K562 (cell line): ENCODE results near the gene ETHE1. TPM values are rescaled to one million over a fixed set of nuclear protein-coding genes. Genes with fewer than 3 reads are reported as not detected.
A peak's percentile ranks its signal among the peaks of the same experiment; 100 is the strongest.

Experiments
- ATAC-seq: fragments of 200-7000 bp; cut with Tn5 transposase; 3 replicates; pipeline ENCODE4 v1.9.1; 2020; ENCODE audit warnings: moderate library complexity
- BruUV-seq: library from RNA; stranded (reverse); fragments of 400-500 nt; replicated peaks from 2 replicates; lab custom pipeline; 2021; lab: Mats Ljungman, UMichigan
- CTCF ChIA-PET: fragments of 300-600 bp; formaldehyde crosslinking; extraction: SDS; loops from one replicate; lab custom pipeline; 2021; ENCODE audit warnings: low intra/inter-chr PET ratio; lab: Yijun Ruan, JAX
- POLR2A ChIA-PET: fragments of 300-600, 350-650 bp; sonication (Branson Sonifier 250); formaldehyde crosslinking; extraction: SDS; loops from one replicate; lab custom pipeline; 2021; ENCODE audit warnings: antibody characterized with exemption, inconsistent platforms; lab: Yijun Ruan, JAX
- DNase-seq, 4 experiments: peaks; one replicate each; pipeline versions ENCODE4 v3.0.0 to v3.0.0-alpha.2; 2011 to 2018; ENCODE audit warnings: low spot score in 3 of 4, mixed read lengths in 3 of 4; ENCODE audit errors: extremely low read depth in 1 of 4
- FAIRE-seq: peaks from 2 replicates; lab custom pipeline; 2011; peaks lifted over from hg19 to GRCh38; lab: Jason Lieb, UNC
- H2AFZ ChIP-seq: 2 replicates; pipeline ENCODE4 v1.6.0; 2011; ENCODE audit warnings: low read depth, low read length, control low read depth, inconsistent platforms
- H3K27ac ChIP-seq: fragments of 200-600 bp; 3 replicates; pipeline ENCODE4 v1.8.0; 2011; ENCODE audit warnings: low read depth, mild to moderate bottlenecking, control low read depth, inconsistent platforms, low read length, moderate library complexity, mixed read lengths; ENCODE audit errors: extremely low read depth
- H3K27me3 ChIP-seq, 2 experiments: fragments of 300-600 bp in 1 of 2; 2 replicates in 1 of 2; 3 replicates in 1 of 2; pipeline versions ENCODE4 v1.6.0 to v1.8.0; 2011; ENCODE audit warnings: inconsistent platforms in 2 of 2, low read length in 2 of 2, mild to moderate bottlenecking in 1 of 2, mixed read lengths in 1 of 2, moderate library complexity in 1 of 2; ENCODE audit not compliant: control insufficient read depth in 2 of 2, insufficient read depth in 2 of 2
- H3K36me3 ChIP-seq: fragments of 300-600 bp; 3 replicates; pipeline ENCODE4 v1.8.0; 2011; ENCODE audit warnings: mild to moderate bottlenecking, low read length, inconsistent platforms; ENCODE audit not compliant: control insufficient read depth, insufficient read depth
- H3K4me1 ChIP-seq, 2 experiments: fragments of 200-600 bp in 1 of 2; replicated peaks in 1 of 2; 2 replicates in 1 of 2; 3 replicates in 1 of 2; pipeline versions ENCODE4 v1.5.1 to v1.8.0; 2011; ENCODE audit warnings: inconsistent platforms in 2 of 2, low read length in 2 of 2, mild to moderate bottlenecking in 1 of 2, mixed read lengths in 1 of 2, moderate library complexity in 1 of 2; ENCODE audit not compliant: control insufficient read depth in 2 of 2, insufficient read depth in 2 of 2
- H3K4me2 ChIP-seq: 2 replicates; pipeline ENCODE4 v1.6.1; 2011; ENCODE audit warnings: low read length, control low read depth, inconsistent platforms, mixed read lengths; ENCODE audit not compliant: insufficient read depth
- H3K4me3 ChIP-seq: fragments of 200-600 bp; sonication (generic), shearing (Covaris generic); 2 replicates; pipeline ENCODE4 v1.5.1; 2016; ENCODE audit warnings: control low read depth, inconsistent platforms
- H3K79me2 ChIP-seq: fragments of 200-600 bp; 3 replicates; pipeline ENCODE4 v1.8.0; 2011; ENCODE audit warnings: low read length, inconsistent platforms; ENCODE audit not compliant: control insufficient read depth, insufficient read depth
- H3K9ac ChIP-seq, 2 experiments: 2 replicates each; pipeline versions ENCODE4 v1.6.0 to v1.6.1; 2011; ENCODE audit warnings: low read depth in 2 of 2, low read length in 2 of 2, control low read depth in 1 of 2, inconsistent platforms in 1 of 2, mild to moderate bottlenecking in 1 of 2, mixed read lengths in 1 of 2; ENCODE audit not compliant: insufficient read depth in 1 of 2
- H3K9me1 ChIP-seq: one replicate; pipeline ENCODE4 v1.6.0; 2011; ENCODE audit warnings: inconsistent platforms, mild to moderate bottlenecking, low read length, moderate library complexity; ENCODE audit not compliant: control insufficient read depth, insufficient read depth
- H3K9me3 ChIP-seq: replicated peaks from 2 replicates; pipeline ENCODE4 v1.5.1; 2011; ENCODE audit warnings: low read depth, low read length, inconsistent platforms; ENCODE audit not compliant: control insufficient read depth, insufficient read depth
- H4K20me1 ChIP-seq: replicated peaks from 2 replicates; pipeline ENCODE4 v1.6.1; 2011; ENCODE audit warnings: low read length, inconsistent platforms, mixed read lengths; ENCODE audit not compliant: control insufficient read depth, insufficient read depth
- BRD4 ChIP-seq: fragments of 200-600 bp; sonication (generic); IDR thresholded peaks from 2 replicates; pipeline ENCODE4 v1.6.1; 2017; ENCODE audit warnings: inconsistent platforms
- CEBPB ChIP-seq: fragments of 450-650 bp; IDR thresholded peaks from 2 replicates; pipeline ENCODE4 v1.6.1; 2016; ENCODE audit warnings: missing genetic modification characterization, missing compliant biosample characterization
- GTF2B ChIP-seq: IDR thresholded peaks from 2 replicates; pipeline ENCODE4 v1.6.1; 2011; ENCODE audit not compliant: insufficient read length; ENCODE audit errors: extremely low read depth
- SFPQ ChIP-seq: fragments of 200-400 bp; formaldehyde crosslinking; IDR thresholded peaks from 2 replicates; pipeline ENCODE4 v1.6.1; 2017; ENCODE audit warnings: mild to moderate bottlenecking, low read depth, low read length, moderate library complexity
- WGBS: fragments of 100-300 bp; shearing (Covaris generic); methylation state at CpG from one replicate; pipeline ENCODE4 v1.1.6; 2016; ENCODE audit warnings: low coverage, mixed read lengths; ENCODE audit not compliant: insufficient coverage; ENCODE audit errors: missing lambda C conversion rate; 5-methylcytosine and 5-hydroxymethylcytosine counted together
- in situ Hi-C: fragments of 300-500 bp; cut with MboI; formaldehyde crosslinking; loops from 4 replicates; pipeline ENCODE4 v1.15.0; 2018; ENCODE audit warnings: inconsistent platforms, mixed read lengths
- intact Hi-C: fragments of 100-400 bp; cut with micrococcal nuclease; formaldehyde crosslinking; loops from 2 replicates; pipeline ENCODE4 v1.14.2; 2022
- polyA plus RNA-seq, 8 experiments: library from polyadenylated mRNA; depleted of rRNA in 4 of 8; stranded (reverse) in 5 of 8; unstranded in 3 of 8; fragments of >200 nt; fragmentation: Nextera tagmentation in 2 of 8; fragmentation: Illumina TruSeq in 1 of 8; extraction: Ambion mirVana in 2 of 8; extraction: Trizol in 1 of 8; gene quantifications; 2 replicates each; pipeline versions ENCODE4 v1.2.1 to v1.2.3, GENCODE V29; 2011 to 2014; ENCODE audit warnings: inconsistent platforms in 1 of 8, missing spikeins in 1 of 8
- total RNA-seq, 7 experiments: library from RNA; depleted of rRNA in 6 of 7; stranded (reverse); fragments of >200 nt in 6 of 7; fragmentation: Illumina TruSeq in 2 of 7; extraction: Trizol in 2 of 7; gene quantifications; 2 replicates each; pipeline versions ENCODE4 v1.2.1 to v1.2.3, GENCODE V29; 2011 to 2021; ENCODE audit warnings: low replicate concordance in 1 of 7

The ETHE1 gene
- total and polyA plus RNA-seq, 9 of the 15 experiments (the other 6 are each of a cell fraction or from before 2014, with no cell fraction given): 2.9 to 21.0 (median 10.2) TPM

GRCh38 chr19:43462383-43462782, 64.6 kb downstream of the ETHE1 start:
- CTCF ChIA-PET: no interaction called here
- H3K9ac ChIP-seq: no peak overlapping the region
- in situ Hi-C loops (no loop called here), intact Hi-C loops (loop anchor here (5.0 kb wide), 1 partner anchor 40 kb away; the partner anchor contains the start of gene PHLDB3)
- no peaks in the 10 kb centered on the region for H3K9me1 ChIP-seq
- POLR2A ChIA-PET: interaction anchor here (1.2 to 2.1 kb wide), 3 partner anchors 11 to 20 kb away, joined by 5 to 20 read pairs (median 6); no protein-coding TSS in a partner anchor
- H3K4me3 ChIP-seq: no peak overlapping the region
- no peaks in the 10 kb centered on the region for H3K9me3 ChIP-seq
- H3K4me1 ChIP-seq: peaks cover 18 to 34% of the 10 kb centered on the region in 2 experiments
- no TSS peak for BruUV-seq
- DNase-seq: no peak
- FAIRE-seq: peak; percentile 6
- H3K27ac ChIP-seq: no peak overlapping the region
- H2AFZ ChIP-seq: no peak overlapping the region
- TF ChIP-seq BRD4 (no peak), CEBPB (tag) (peak; percentile 44), GTF2B (no peak), SFPQ (no peak)
- no peaks in the 10 kb centered on the region for H4K20me1 ChIP-seq
- no peak for ATAC-seq
- no peaks in the 10 kb centered on the region for H3K79me2 ChIP-seq
- 41% methylated on average over 7 of the region's 7 CpGs for WGBS
- no peak overlapping the region; the same call in 1 of the 2 replicates for H3K4me2 ChIP-seq
- peaks cover 17 to 18% of the 10 kb centered on the region in 2 experiments; a peak in 4 of 5 replicates for H3K27me3 ChIP-seq
- no peaks in the 10 kb centered on the region for H3K36me3 ChIP-seq
